SK-N-SH (cell line): ENCODE measurements around the gene ZCCHC7.

Source experiments
- CTCF ChIP-seq: fragments of 200-600 bp; sonication (generic); IDR thresholded peaks from 2 replicates; pipeline ENCODE4 v1.6.1; 2017; ENCODE audit warnings: antibody characterized with exemption, mild to moderate bottlenecking, moderate library complexity
- ELF1 ChIP-seq: IDR thresholded peaks from 2 replicates; pipeline ENCODE4 v1.4.0; 2012
- EP300 ChIP-seq, 2 experiments: IDR thresholded peaks; 2 replicates each; pipeline versions ENCODE4 v1.4.0 to v1.6.1; 2012; ENCODE audit warnings: borderline replicate concordance in 1 of 2, low read depth in 1 of 2, low read length in 1 of 2
- FOSL2 ChIP-seq: IDR thresholded peaks from 2 replicates; pipeline ENCODE4 v1.4.0; 2012; ENCODE audit warnings: low read depth, mild to moderate bottlenecking, moderate library complexity, borderline replicate concordance
- JUND ChIP-seq: IDR thresholded peaks from 2 replicates; pipeline ENCODE4 v1.4.0; 2012
- POLR2AphosphoS5 ChIP-seq: IDR thresholded peaks from 2 replicates; pipeline ENCODE4 v1.6.1; 2012; ENCODE audit warnings: low read depth, low read length
- RCOR1 ChIP-seq: fragments of 150-350 bp; IDR thresholded peaks from 2 replicates; pipeline ENCODE4 v1.6.1; 2017; ENCODE audit warnings: antibody characterized with exemption, low read length
- REST ChIP-seq: IDR thresholded peaks from 2 replicates; pipeline ENCODE4 v1.6.1; 2012; ENCODE audit warnings: mild to moderate bottlenecking, low read depth, low read length, moderate library complexity
- SIN3A ChIP-seq: IDR thresholded peaks from 2 replicates; pipeline ENCODE4 v1.6.1; 2012; ENCODE audit warnings: low read depth, mild to moderate bottlenecking, low read length, moderate library complexity, borderline replicate concordance
- TEAD4 ChIP-seq: IDR thresholded peaks from 2 replicates; pipeline ENCODE4 v1.4.0; 2012; ENCODE audit warnings: mild to moderate bottlenecking, borderline replicate concordance; ENCODE audit not compliant: insufficient read depth
- ZBTB33 ChIP-seq: IDR thresholded peaks from 2 replicates; pipeline ENCODE4 v1.4.0; 2012; ENCODE audit warnings: low read depth, borderline replicate concordance

- no peak for TF ChIP-seq CTCF
- TF ChIP-seq POLR2AphosphoS5: no peak
- no peak for TF ChIP-seq EP300 (IDR thresholded peaks at IDR 0.05; ENCODE audit: borderline replicate concordance in 1 of 2, low read depth in 1 of 2, low read length in 1 of 2)
- TF ChIP-seq REST: no peak
- TF ChIP-seq JUND: no peak
- TF ChIP-seq SIN3A: no peak
- TF ChIP-seq ELF1: no peak
- no peak for TF ChIP-seq ZBTB33
- TF ChIP-seq FOSL2: no peak
- no peak for TF ChIP-seq RCOR1
- no peak for TF ChIP-seq TEAD4
These were observed 23.1 kb upstream of the ZCCHC7 start for GRCh38 chr9:37097294-37097693.
